ENCODE measurements around the gene BTBD9. TPM values are rescaled to one million over a fixed set of nuclear protein-coding genes. Genes with fewer than 3 reads are reported as not detected.
A peak's percentile ranks its signal among the peaks of the same experiment; 100 is the strongest.

The BTBD9 gene
- total and polyA plus RNA-seq, 2 of the 13 experiments (the other 11 are each of a cell fraction or from before 2014, with no cell fraction given), result 1.2 to 3.0 TPM

DNA sequence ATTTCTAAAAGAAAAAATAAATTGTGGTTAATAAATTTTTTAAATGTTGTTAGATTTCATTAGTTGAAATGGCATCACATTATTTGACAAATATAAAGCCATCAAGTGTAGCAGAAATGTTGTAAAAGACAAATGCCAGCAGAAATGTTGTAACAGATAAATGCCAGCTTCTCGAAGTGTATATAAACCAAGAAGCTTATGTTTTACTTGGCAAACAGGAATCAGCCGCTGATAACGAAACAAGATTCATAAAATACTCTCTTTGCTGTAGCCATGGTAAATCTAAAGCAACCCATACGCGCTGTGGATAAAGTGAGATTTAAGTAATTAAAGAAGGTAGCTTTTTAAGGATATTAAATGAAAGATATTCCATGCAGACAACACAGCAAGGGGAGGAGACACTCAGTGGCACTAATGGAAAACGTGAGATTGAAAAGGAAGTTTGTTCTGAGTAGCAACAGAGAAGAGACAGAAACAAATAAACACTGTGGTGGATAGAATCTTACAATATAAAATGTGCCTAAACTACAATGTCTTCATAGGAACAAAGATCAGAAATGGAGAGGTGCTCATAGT lies 29.6 kb downstream of the BTBD9 start (continued):
- no peak for TF ChIP-seq FOSL1 (CRISPR knock-in tag; IDR thresholded peaks at IDR 0.05; ENCODE audit: borderline replicate concordance)

DNA sequence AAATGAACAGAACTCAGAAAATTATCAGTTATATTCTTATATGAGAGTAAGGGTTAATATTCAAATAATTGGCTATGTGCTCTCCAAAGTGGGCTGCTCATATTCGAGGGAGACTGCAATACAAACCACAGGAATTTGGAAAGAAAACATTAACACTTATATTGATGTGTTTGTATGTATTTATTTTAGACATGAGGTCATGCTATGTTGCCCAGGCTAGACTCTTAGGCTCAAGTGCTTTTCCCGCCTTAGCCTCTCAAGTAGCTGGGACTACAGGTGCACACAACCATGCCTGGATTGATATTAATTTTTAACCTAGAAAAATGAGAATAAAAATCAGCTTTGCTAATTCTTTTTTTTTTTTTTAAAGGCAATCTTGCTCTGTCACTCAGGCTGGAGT lies 35.0 kb downstream of the BTBD9 start:
- no peak for ATAC-seq
- intact Hi-C loops (cut with micrococcal nuclease; ENCODE audit: unreplicated experiment), result no loop called here
- POLR2A ChIA-PET, result no interaction called here

GRCh38 chr6:38603966-38604365 lies 35.8 kb downstream of the BTBD9 start:
- Histone ChIP-seq H3K9ac (ENCODE audit: insufficient read depth, low read depth, low read length) (no peak overlapping the region), H3K4me2 (ENCODE audit: low read depth, low read length) (no peak overlapping the region), H4K20me1 (ENCODE audit: insufficient read depth, low read length) (no peaks in the 10 kb centered on the region), H3K4me1 (ENCODE audit: insufficient read depth, low read length) (peaks cover 14% of the 10 kb centered on the region), H3K9me3 (ENCODE audit: low read length) (no peaks in the 10 kb centered on the region), H3K4me3 (replicated peaks in 1 of 3; ENCODE audit: insufficient read depth in 1 of 3, low read depth in 2 of 3, low read length in 3 of 3) (no peak overlapping the region), H3K36me3 (replicated peaks in 1 of 2; ENCODE audit: control insufficient read depth in 1 of 2, insufficient read depth in 2 of 2, low read length in 2 of 2) (no peaks in the 10 kb centered on the region), H3K79me2 (ENCODE audit: insufficient read depth, low read length) (no peaks in the 10 kb centered on the region), H2AFZ (ENCODE audit: low read length) (no peak overlapping the region), H3K27ac (ENCODE audit: extremely low read length, insufficient read depth, low read length) (no peak overlapping the region), H3K27me3 (ENCODE audit: control insufficient read depth in 1 of 2, insufficient read depth in 2 of 2, low read length in 2 of 2) (no peaks in the 10 kb centered on the region)
- no TSS peak for BruUV-seq (replicated peaks)
- FAIRE-seq, result no peak
- in situ Hi-C loops (cut with HindIII; ENCODE audit: extremely low pct_ligation_motif_present, low pct_unique_long_range_greater_than_20kb) (no loop called here), intact Hi-C loops (cut with micrococcal nuclease; ENCODE audit: unreplicated experiment) (no loop called here)
- POLR2A ChIA-PET, result no interaction called here
- WGBS (ENCODE audit: low lambda C conversion rate), result 28% methylated on average over 3 of the region's 3 CpGs
- no peak for DNase-seq (ENCODE audit: low spot score)
- CTCF ChIA-PET (ENCODE audit: low intra/inter-chr PET ratio, low total read pairs), result no interaction called here
- no peak; the same call in 2 of the 3 replicates for ATAC-seq
- TF ChIP-seq FOXA1 (IDR thresholded peaks at IDR 0.05) (no peak), FOXA1 (CRISPR knock-in tag; IDR thresholded peaks at IDR 0.05) (no peak), ZNF18 (CRISPR knock-in tag; IDR thresholded peaks at IDR 0.05; ENCODE audit: insufficient replicate concordance) (no peak), POGZ (CRISPR knock-in tag; IDR thresholded peaks at IDR 0.05) (no peak), ZNF136 (CRISPR knock-in tag; IDR thresholded peaks at IDR 0.05; ENCODE audit: low read depth) (no peak), NONO (IDR thresholded peaks at IDR 0.05) (no peak), NONO (CRISPR knock-in tag; conservative IDR thresholded peaks at IDR 0.05) (no peak), GABPB1 (CRISPR knock-in tag; IDR thresholded peaks at IDR 0.05) (no peak), ZNF768 (CRISPR knock-in tag; IDR thresholded peaks at IDR 0.05) (no peak), ZNF362 (CRISPR knock-in tag; IDR thresholded peaks at IDR 0.05; ENCODE audit: borderline replicate concordance) (no peak), ZBTB20 (CRISPR knock-in tag; IDR thresholded peaks at IDR 0.05; ENCODE audit: borderline replicate concordance, low read depth) (no peak), EHMT2 (IDR thresholded peaks at IDR 0.05; ENCODE audit: borderline replicate concordance, low read depth, low read length) (no peak)

More for the DNA sequence above, 35.0 kb downstream of the BTBD9 start:
- Histone ChIP-seq H3K4me2 (ENCODE audit: low read depth, low read length) (no peak overlapping the region), H3K4me3 (replicated peaks in 1 of 3; ENCODE audit: insufficient read depth in 1 of 3, low read depth in 2 of 3, low read length in 3 of 3) (no peak overlapping the region), H3K27ac (ENCODE audit: extremely low read length, insufficient read depth, low read length) (no peak overlapping the region), H3K36me3 (replicated peaks in 1 of 2; ENCODE audit: control insufficient read depth in 1 of 2, insufficient read depth in 2 of 2, low read length in 2 of 2) (no peaks in the 10 kb centered on the region), H3K9ac (ENCODE audit: insufficient read depth, low read depth, low read length) (no peak overlapping the region), H3K27me3 (ENCODE audit: control insufficient read depth in 1 of 2, insufficient read depth in 2 of 2, low read length in 2 of 2) (no peaks in the 10 kb centered on the region), H3K4me1 (ENCODE audit: insufficient read depth, low read length) (peaks cover 14% of the 10 kb centered on the region), H4K20me1 (ENCODE audit: insufficient read depth, low read length) (no peaks in the 10 kb centered on the region), H3K79me2 (ENCODE audit: insufficient read depth, low read length) (no peaks in the 10 kb centered on the region), H3K9me3 (ENCODE audit: low read length) (no peaks in the 10 kb centered on the region), H2AFZ (ENCODE audit: low read length) (no peak overlapping the region)
- CTCF ChIA-PET (ENCODE audit: low intra/inter-chr PET ratio, low total read pairs), result no interaction called here
- no peak for TF ChIP-seq ZNF17 (CRISPR knock-in tag; IDR thresholded peaks at IDR 0.05)
- TF ChIP-seq MEIS2 (CRISPR knock-in tag; IDR thresholded peaks at IDR 0.05), result no peak
- TF ChIP-seq TEAD2 (CRISPR knock-in tag; IDR thresholded peaks at IDR 0.05), result no peak
- no peak for TF ChIP-seq ZNF879 (CRISPR knock-in tag; IDR thresholded peaks at IDR 0.05)
- no peak for TF ChIP-seq MYNN (CRISPR knock-in tag; IDR thresholded peaks at IDR 0.05; ENCODE audit: low read depth)
- no peak for TF ChIP-seq ZNF790 (CRISPR knock-in tag; IDR thresholded peaks at IDR 0.05; ENCODE audit: borderline replicate concordance)
- FAIRE-seq (no peak), DNase-seq (ENCODE audit: low spot score) (peak; percentile 6)
- 36% methylated on average over 2 of the region's 2 CpGs for WGBS (ENCODE audit: low lambda C conversion rate)
- in situ Hi-C loops (cut with HindIII; ENCODE audit: extremely low pct_ligation_motif_present, low pct_unique_long_range_greater_than_20kb), result no loop called here
- BruUV-seq (replicated peaks), result no TSS peak
